SK-N-SH treated with all-trans-retinoic acid at 6 μM for 48 hours (cell line): ENCODE data around the gene NFE2L1.
A peak's percentile ranks its signal among the peaks of the same experiment; 100 is the strongest.

ENCODE experiments used
- ATAC-seq: fragments of 200-7000 bp; cut with Tn5 transposase; 3 replicates; pipeline ENCODE4 v1.9.1; 2020; ENCODE audit warnings: mild to moderate bottlenecking, moderate library complexity
- ARNTL ChIP-seq: fragments of 450-650 bp; formaldehyde crosslinking; IDR thresholded peaks from 2 replicates; pipeline ENCODE4 v1.5.0; 2020; ENCODE audit warnings: low read depth, mild to moderate bottlenecking, moderate library complexity, borderline replicate concordance
- BACH2 ChIP-seq: fragments of 250-450 bp; sonication (Bioruptor Pico); IDR thresholded peaks from 2 replicates; pipeline ENCODE4 v1.9.0; 2021; ENCODE audit warnings: mild to moderate bottlenecking, borderline replicate concordance
- CREB5 ChIP-seq: fragments of 250-450 bp; sonication (Bioruptor Pico); IDR thresholded peaks from 2 replicates; pipeline ENCODE4 v1.5.1; 2020; ENCODE audit warnings: low read depth, mild to moderate bottlenecking, moderate library complexity
- CSDC2 ChIP-seq: fragments of 250-450 bp; sonication (Bioruptor Pico); IDR thresholded peaks from 2 replicates; pipeline ENCODE4 v1.5.0; 2020; ENCODE audit warnings: mild to moderate bottlenecking, moderate library complexity
- CSRNP3 ChIP-seq: fragments of 250-450 bp; sonication (Bioruptor Pico); IDR thresholded peaks from 2 replicates; pipeline ENCODE4 v1.5.1; 2021; ENCODE audit warnings: mild to moderate bottlenecking, moderate library complexity
- ESRRG ChIP-seq: fragments of 250-450 bp; sonication (Bioruptor Pico); IDR thresholded peaks from 2 replicates; pipeline ENCODE4 v1.6.1; 2021; ENCODE audit warnings: mild to moderate bottlenecking
- GLIS3 ChIP-seq: fragments of 250-450 bp; sonication (Bioruptor Pico); IDR thresholded peaks from 2 replicates; pipeline ENCODE4 v1.5.0; 2020; ENCODE audit warnings: mild to moderate bottlenecking, moderate library complexity
- ISL1 ChIP-seq: fragments of 250-450 bp; sonication (Bioruptor Pico); IDR thresholded peaks from 2 replicates; pipeline ENCODE4 v2.1.2; 2022; ENCODE audit warnings: mild to moderate bottlenecking, moderate library complexity
- OSR1 ChIP-seq: fragments of 250-450 bp; sonication (Bioruptor Pico); IDR thresholded peaks from 2 replicates; pipeline ENCODE4 v1.8.0; 2022; ENCODE audit warnings: moderate library complexity, mild to moderate bottlenecking, inconsistent platforms
- PATZ1 ChIP-seq: fragments of 250-450 bp; sonication (Bioruptor Pico); IDR thresholded peaks from 2 replicates; pipeline ENCODE4 v1.8.0; 2020; ENCODE audit warnings: mild to moderate bottlenecking, moderate library complexity, borderline replicate concordance
- POU6F1 ChIP-seq: fragments of 250-450 bp; sonication (Bioruptor Pico); IDR thresholded peaks from 2 replicates; pipeline ENCODE4 v1.8.0; 2021; ENCODE audit warnings: low read depth, mild to moderate bottlenecking, moderate library complexity, borderline replicate concordance
- PPARA ChIP-seq: fragments of 250-450 bp; sonication (Bioruptor Pico); IDR thresholded peaks from 2 replicates; pipeline ENCODE4 v1.5.0; 2020; ENCODE audit warnings: mild to moderate bottlenecking, borderline replicate concordance
- RARB ChIP-seq: fragments of 250-450 bp; sonication (Bioruptor Pico); IDR thresholded peaks from 2 replicates; pipeline ENCODE4 v1.8.0; 2021; ENCODE audit warnings: mild to moderate bottlenecking, moderate library complexity
- SNAI2 ChIP-seq: fragments of 250-450 bp; sonication (Bioruptor Pico); IDR thresholded peaks from 2 replicates; pipeline ENCODE4 v1.5.0; 2020; ENCODE audit warnings: mild to moderate bottlenecking, moderate library complexity
- TCF4 ChIP-seq: fragments of 250-450 bp; sonication (Bioruptor Pico); IDR thresholded peaks from 2 replicates; pipeline ENCODE4 v1.8.0; 2021; ENCODE audit warnings: mild to moderate bottlenecking, moderate library complexity, borderline replicate concordance
- TOX ChIP-seq: fragments of 250-450 bp; sonication (Bioruptor Pico); IDR thresholded peaks from 2 replicates; pipeline ENCODE4 v1.8.0; 2021; ENCODE audit warnings: mild to moderate bottlenecking, moderate library complexity, borderline replicate concordance
- TSHZ2 ChIP-seq: fragments of 250-450 bp; sonication (Bioruptor Pico); IDR thresholded peaks from 2 replicates; pipeline ENCODE4 v1.5.0; 2020; ENCODE audit warnings: mild to moderate bottlenecking, moderate library complexity
- ZFP3 ChIP-seq: fragments of 250-450 bp; sonication (Bioruptor Pico); IDR thresholded peaks from 2 replicates; pipeline ENCODE4 v1.5.0; 2020; ENCODE audit warnings: mild to moderate bottlenecking, moderate library complexity
- ZFP30 ChIP-seq: fragments of 450-650 bp; formaldehyde crosslinking; IDR thresholded peaks from 2 replicates; pipeline ENCODE4 v1.5.0; 2022; ENCODE audit warnings: mild to moderate bottlenecking, moderate library complexity
- ZNF565 ChIP-seq: fragments of 450-650 bp; formaldehyde crosslinking; conservative IDR thresholded peaks from 2 replicates; pipeline ENCODE4 v1.5.0; 2020; ENCODE audit warnings: low read depth, mild to moderate bottlenecking, moderate library complexity
- ZNF70 ChIP-seq: fragments of 450-650 bp; formaldehyde crosslinking; IDR thresholded peaks from 2 replicates; pipeline ENCODE4 v1.5.0; 2020; ENCODE audit warnings: mild to moderate bottlenecking, moderate library complexity
- ZNF8 ChIP-seq: fragments of 450-650 bp; formaldehyde crosslinking; IDR thresholded peaks from 2 replicates; pipeline ENCODE4 v1.5.0; 2020; ENCODE audit warnings: mild to moderate bottlenecking, moderate library complexity

NFE2L1 gene

GRCh38 chr17:48012654-48013053, 35.5 kb upstream of the NFE2L1 start:
- ATAC-seq: peak; percentile 7; the same call in 2 of the 3 replicates
- TF ChIP-seq BACH2 (CRISPR knock-in tag) (no peak), TCF4 (CRISPR knock-in tag) (no peak), OSR1 (CRISPR knock-in tag) (no peak), TOX (CRISPR knock-in tag) (no peak), PPARA (no peak), ZFP3 (no peak), CSDC2 (no peak), ISL1 (no peak), ARNTL (CRISPR knock-in tag) (no peak), TSHZ2 (no peak; the same call in 1 of the 2 replicates), POU6F1 (CRISPR knock-in tag) (no peak), ZNF70 (no peak), ZNF565 (CRISPR knock-in tag) (no peak), ZNF8 (no peak), ESRRG (CRISPR knock-in tag) (no peak), SNAI2 (no peak), RARB (CRISPR knock-in tag) (no peak), PATZ1 (CRISPR knock-in tag) (no peak), GLIS3 (no peak), CSRNP3 (CRISPR knock-in tag) (no peak)

GRCh38 chr17:48013876-48014594, 34.1 kb upstream of the NFE2L1 start:
- ATAC-seq: no peak
- no peak for TF ChIP-seq SNAI2
- no peak for TF ChIP-seq TCF4 (CRISPR knock-in tag)
- no peak for TF ChIP-seq ISL1
- no peak for TF ChIP-seq ESRRG (CRISPR knock-in tag)
- TF ChIP-seq TSHZ2: no peak
- no peak for TF ChIP-seq CSRNP3 (CRISPR knock-in tag)
- TF ChIP-seq RARB (CRISPR knock-in tag): no peak
- no peak for TF ChIP-seq OSR1 (CRISPR knock-in tag)
- no peak for TF ChIP-seq ZNF8
- TF ChIP-seq ZFP30 (CRISPR knock-in tag): no peak
- TF ChIP-seq GLIS3: no peak
- TF ChIP-seq CREB5: no peak
- TF ChIP-seq ZNF565 (CRISPR knock-in tag): no peak
- no peak for TF ChIP-seq BACH2 (CRISPR knock-in tag)
- TF ChIP-seq TOX (CRISPR knock-in tag): no peak
